ENCODE data around the gene TMEM9. TPM values are rescaled to one million over a fixed set of nuclear protein-coding genes. Genes with fewer than 3 reads are reported as not detected.

TMEM9 gene
- total RNA-seq, 4 donors from 2014 or later = 11.9 to 38.8 (median 13.0) TPM

DNA sequence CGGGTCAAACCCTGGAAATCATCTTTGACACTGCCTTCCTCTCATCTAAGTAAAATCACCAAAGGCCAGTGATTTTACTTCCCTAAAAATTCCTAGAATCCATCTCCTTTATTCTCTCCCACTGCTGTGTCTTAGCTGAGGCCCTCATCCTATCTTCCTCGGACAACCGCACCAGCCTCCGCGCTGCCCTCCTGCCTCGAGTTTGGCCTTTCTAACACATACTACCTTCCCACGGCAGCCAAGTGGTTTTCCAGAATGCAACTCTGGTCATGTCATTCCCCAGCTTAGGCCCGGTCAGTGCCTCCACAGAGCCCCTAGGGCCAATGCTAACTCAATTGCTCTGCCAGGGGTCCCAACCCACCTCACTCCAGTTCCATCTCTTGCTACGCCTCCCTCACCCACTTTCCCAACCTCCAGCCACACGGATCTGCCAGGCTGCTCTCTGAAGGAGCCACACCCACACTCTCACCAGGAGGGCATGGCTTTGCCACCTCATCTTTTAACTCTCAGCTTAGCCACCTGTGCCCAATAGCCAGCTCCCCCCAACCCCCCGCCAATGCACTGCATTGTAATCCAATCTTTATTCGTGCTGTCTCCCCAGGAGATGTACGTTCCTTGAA is 6.8 kb downstream of the TMEM9 start:
- no peak for TF ChIP-seq POLR2A (IDR thresholded peaks at IDR 0.05)
- TF ChIP-seq, protein P1, sequence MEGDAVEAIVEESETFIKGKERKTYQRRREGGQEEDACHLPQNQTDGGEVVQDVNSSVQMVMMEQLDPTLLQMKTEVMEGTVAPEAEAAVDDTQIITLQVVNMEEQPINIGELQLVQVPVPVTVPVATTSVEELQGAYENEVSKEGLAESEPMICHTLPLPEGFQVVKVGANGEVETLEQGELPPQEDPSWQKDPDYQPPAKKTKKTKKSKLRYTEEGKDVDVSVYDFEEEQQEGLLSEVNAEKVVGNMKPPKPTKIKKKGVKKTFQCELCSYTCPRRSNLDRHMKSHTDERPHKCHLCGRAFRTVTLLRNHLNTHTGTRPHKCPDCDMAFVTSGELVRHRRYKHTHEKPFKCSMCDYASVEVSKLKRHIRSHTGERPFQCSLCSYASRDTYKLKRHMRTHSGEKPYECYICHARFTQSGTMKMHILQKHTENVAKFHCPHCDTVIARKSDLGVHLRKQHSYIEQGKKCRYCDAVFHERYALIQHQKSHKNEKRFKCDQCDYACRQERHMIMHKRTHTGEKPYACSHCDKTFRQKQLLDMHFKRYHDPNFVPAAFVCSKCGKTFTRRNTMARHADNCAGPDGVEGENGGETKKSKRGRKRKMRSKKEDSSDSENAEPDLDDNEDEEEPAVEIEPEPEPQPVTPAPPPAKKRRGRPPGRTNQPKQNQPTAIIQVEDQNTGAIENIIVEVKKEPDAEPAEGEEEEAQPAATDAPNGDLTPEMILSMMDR (IDR thresholded peaks at IDR 0.05 in 4 of 5, conservative IDR thresholded peaks at IDR 0.05 in 1 of 5) = no peak
- DNase-seq (no peak), ATAC-seq (no peak)
- H3K27me3 ChIP-seq = no peaks in the 10 kb centered on the region
- H3K4me3 ChIP-seq = no peak overlapping the region
- intact Hi-C loops (cut with DNase I; ENCODE audit: low total_unique reads) (no loop called here), in situ Hi-C loops (cut with MboI; ENCODE audit: low sequenced_read_pairs in 4 of 4) (loop anchor here in 1 of 4 donors (10.0 kb wide), 1 partner anchor 77 kb away; no protein-coding TSS in a partner anchor)
- no peaks in the 10 kb centered on the region for H3K9me3 ChIP-seq
- H3K4me1 ChIP-seq = peaks cover 7 to 15% of the 10 kb centered on the region in 2 donors
- peaks cover 0 to 26% of the 10 kb centered on the region in 2 donors for H3K36me3 ChIP-seq
- H3K27ac ChIP-seq = no peak overlapping the region

DNA sequence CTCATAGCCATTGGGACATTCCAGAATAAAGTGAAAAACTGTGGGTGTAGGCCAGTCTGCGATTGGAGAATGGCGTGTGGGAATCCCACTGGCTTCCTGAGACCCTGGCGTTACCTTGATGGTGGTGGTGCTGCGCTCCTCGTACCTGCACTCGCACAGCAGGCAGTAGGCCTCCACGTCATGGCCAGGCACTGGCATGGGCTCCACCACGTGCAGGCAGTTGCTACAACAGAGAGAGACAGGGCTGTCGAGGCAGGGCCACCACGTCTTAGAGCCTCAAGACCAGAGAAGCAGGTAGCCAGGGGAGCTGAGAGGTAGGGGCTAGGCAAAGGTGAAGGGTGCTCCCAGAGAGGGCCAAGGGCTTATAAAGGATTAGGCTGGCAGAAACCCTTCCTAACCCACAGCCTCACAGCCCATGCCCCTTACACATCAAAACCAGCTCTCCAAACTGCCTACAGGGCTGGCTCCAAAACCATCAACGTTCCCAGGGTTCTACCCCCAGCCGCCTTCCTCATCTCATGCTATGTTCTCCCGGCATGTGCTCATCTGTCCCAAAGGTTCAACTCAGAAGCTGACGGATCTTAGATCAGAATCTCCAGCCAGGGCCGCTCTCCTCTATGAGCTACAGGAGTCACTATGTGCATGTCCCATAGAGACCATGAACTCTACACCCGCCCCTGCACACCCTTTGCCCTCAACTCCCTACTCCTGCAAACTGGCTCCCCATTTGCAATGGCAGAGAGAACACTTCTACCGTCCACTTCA is 7.5 kb downstream of the TMEM9 start:
- ATAC-seq = no peak
- no peak for DNase-seq
- Histone ChIP-seq H3K4me3 (no peak overlapping the region), H3K27me3 (no peaks in the 10 kb centered on the region), H3K27ac (no peak overlapping the region), H3K9me3 (no peaks in the 10 kb centered on the region), H3K36me3 (peaks cover 0 to 26% of the 10 kb centered on the region in 2 donors), H3K4me1 (peaks cover 7 to 11% of the 10 kb centered on the region in 2 donors)
- intact Hi-C loops (cut with DNase I; ENCODE audit: low total_unique reads) = no loop called here
- in situ Hi-C loops (cut with MboI; ENCODE audit: low sequenced_read_pairs in 4 of 4) = loop anchor here in 1 of 4 donors (10.0 kb wide), 1 partner anchor 78 kb away; no protein-coding TSS in a partner anchor
- TF ChIP-seq, protein P1 (IDR thresholded peaks at IDR 0.05 in 4 of 5, conservative IDR thresholded peaks at IDR 0.05 in 1 of 5) = no peak
- TF ChIP-seq POLR2A (IDR thresholded peaks at IDR 0.05) = no peak

- H3K27me3 ChIP-seq = no peaks in the 10 kb centered on the region
- in situ Hi-C loops (cut with MboI; ENCODE audit: low sequenced_read_pairs in 4 of 4) (loop anchor here in 1 of 4 donors (10.0 kb wide), 1 partner anchor 79 kb away; no protein-coding TSS in a partner anchor), intact Hi-C loops (cut with DNase I; ENCODE audit: low total_unique reads) (no loop called here)
Measured at GRCh38 chr1:201145816-201146215, 8.5 kb downstream of the TMEM9 start.

DNA sequence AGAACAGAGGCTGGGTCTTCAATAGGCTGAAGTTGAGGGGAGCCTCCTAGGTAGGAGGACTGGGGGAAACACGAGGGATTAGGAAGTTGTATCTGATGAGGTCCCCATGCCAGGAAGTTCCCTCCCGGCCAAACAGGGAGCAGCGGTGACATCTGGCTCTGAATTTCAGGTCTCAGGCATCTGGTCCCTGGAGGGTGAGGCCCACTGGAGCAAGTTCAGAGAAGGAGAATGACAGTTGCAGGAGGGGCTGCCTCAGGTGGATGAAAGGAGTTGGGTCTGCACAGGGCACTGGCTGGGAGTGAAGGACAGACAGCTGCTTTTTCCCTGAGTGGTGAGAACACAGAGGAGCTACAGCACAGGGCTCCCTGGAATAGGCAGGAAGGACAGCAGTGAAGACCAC is 9.1 kb downstream of the TMEM9 start:
- Histone ChIP-seq H3K4me3 (no peak overlapping the region), H3K27me3 (no peaks in the 10 kb centered on the region), H3K4me1 (peaks cover 7 to 10% of the 10 kb centered on the region in 2 donors), H3K36me3 (peaks cover 0 to 26% of the 10 kb centered on the region in 2 donors), H3K9me3 (no peaks in the 10 kb centered on the region), H3K27ac (no peak overlapping the region)
- no peak for DNase-seq
- TF ChIP-seq, protein P1 (IDR thresholded peaks at IDR 0.05 in 4 of 5, conservative IDR thresholded peaks at IDR 0.05 in 1 of 5) = no peak
- no peak for TF ChIP-seq POLR2A (IDR thresholded peaks at IDR 0.05)
- intact Hi-C loops (cut with DNase I; ENCODE audit: low total_unique reads) = no loop called here
- ATAC-seq = no peak
- in situ Hi-C loops (cut with MboI; ENCODE audit: low sequenced_read_pairs in 4 of 4) = loop anchor here in 1 of 4 donors (10.0 kb wide), 1 partner anchor 80 kb away; no protein-coding TSS in a partner anchor

More at GRCh38 chr1:201145816-201146215, 8.5 kb downstream of the TMEM9 start:
- TF ChIP-seq POLR2A (IDR thresholded peaks at IDR 0.05) = no peak
- TF ChIP-seq, protein P1 (IDR thresholded peaks at IDR 0.05 in 4 of 5, conservative IDR thresholded peaks at IDR 0.05 in 1 of 5) = no peak
- H3K27ac ChIP-seq = no peak overlapping the region
- H3K4me3 ChIP-seq = no peak overlapping the region
- H3K4me1 ChIP-seq = peaks cover 7 to 11% of the 10 kb centered on the region in 2 donors
- DNase-seq (no peak), ATAC-seq (no peak)
- peaks cover 0 to 26% of the 10 kb centered on the region in 2 donors for H3K36me3 ChIP-seq
- no peaks in the 10 kb centered on the region for H3K9me3 ChIP-seq
